HepG2 (cell line): Measurements from ENCODE around the gene TMEM141. TPM values are rescaled to one million over a fixed set of nuclear protein-coding genes. Genes with fewer than 3 reads are reported as not detected.

ENCODE experiments used
- BHLHE40 ChIP-seq: IDR thresholded peaks from 2 replicates; pipeline ENCODE4 v1.6.1; 2011; ENCODE audit warnings: low read length, improper control_type of control experiment
- FLYWCH1 ChIP-seq: sonication (generic); formaldehyde crosslinking; IDR thresholded peaks from 2 replicates; pipeline ENCODE4 v1.8.1; 2023; ENCODE audit warnings: mild to moderate bottlenecking, missing genetic modification reagents
- HNRNPUL1 ChIP-seq: fragments of 200-400 bp; formaldehyde crosslinking; IDR thresholded peaks from 2 replicates; pipeline ENCODE4 v1.6.1; 2017; ENCODE audit warnings: low read depth, mild to moderate bottlenecking, low read length, moderate library complexity
- KDM4B ChIP-seq: sonication (generic); formaldehyde crosslinking; IDR thresholded peaks from 2 replicates; pipeline ENCODE4 v1.4.0; 2020; ENCODE audit warnings: missing genetic modification reagents
- MED8 ChIP-seq: sonication (generic); formaldehyde crosslinking; IDR thresholded peaks from 2 replicates; pipeline ENCODE4 v1.8.1; 2023; ENCODE audit warnings: mild to moderate bottlenecking, missing genetic modification reagents; ENCODE audit not compliant: insufficient replicate concordance
- MIER3 ChIP-seq: IDR thresholded peaks from 2 replicates; pipeline ENCODE4 v1.6.1; 2016; ENCODE audit warnings: missing compliant biosample characterization, borderline replicate concordance
- PITX1 ChIP-seq: sonication (generic); formaldehyde crosslinking; IDR thresholded peaks from 2 replicates; pipeline ENCODE4 v1.5.1; 2020; ENCODE audit warnings: mild to moderate bottlenecking, missing genetic modification reagents
- PLRG1 ChIP-seq: fragments of 450-650 bp; conservative IDR thresholded peaks from 2 replicates; pipeline ENCODE4 v1.6.1; 2016
- PPARG ChIP-seq: conservative IDR thresholded peaks from 2 replicates; pipeline ENCODE4 v1.6.1; 2016; ENCODE audit warnings: missing biosample characterization, missing genetic modification reagents
- RAD21 ChIP-seq: fragments of 450-650 bp; formaldehyde crosslinking; IDR thresholded peaks from 2 replicates; pipeline ENCODE4 v1.5.0; 2020; ENCODE audit warnings: mild to moderate bottlenecking
- RFX5 ChIP-seq: IDR thresholded peaks from 2 replicates; pipeline ENCODE4 v1.6.1; 2011; ENCODE audit warnings: low read depth, low read length, improper control_type of control experiment
- RFXANK ChIP-seq: IDR thresholded peaks from 2 replicates; pipeline ENCODE4 v1.6.1; 2016
- SAFB2 ChIP-seq: sonication (generic); formaldehyde crosslinking; IDR thresholded peaks from 2 replicates; pipeline ENCODE4 v1.5.1; 2020; ENCODE audit warnings: missing genetic modification reagents, low read depth, mild to moderate bottlenecking, borderline replicate concordance
- SIX4 ChIP-seq: sonication (generic); formaldehyde crosslinking; IDR thresholded peaks from 2 replicates; pipeline ENCODE4 v1.4.0; 2020; ENCODE audit warnings: missing genetic modification reagents
- SMYD3 ChIP-seq: sonication (generic); formaldehyde crosslinking; IDR thresholded peaks from 2 replicates; pipeline ENCODE4 v1.8.1; 2023; ENCODE audit warnings: mild to moderate bottlenecking, missing genetic modification reagents
- SNRNP70 ChIP-seq: fragments of 200-400 bp; formaldehyde crosslinking; IDR thresholded peaks from 2 replicates; pipeline ENCODE4 v1.6.1; 2017; ENCODE audit warnings: mild to moderate bottlenecking, low read depth, low read length, moderate library complexity
- SP2 ChIP-seq: sonication (generic); formaldehyde crosslinking; IDR thresholded peaks from 2 replicates; pipeline ENCODE4 v1.5.1; 2020; ENCODE audit warnings: mild to moderate bottlenecking, missing genetic modification reagents
- SP5 ChIP-seq: IDR thresholded peaks from 2 replicates; pipeline ENCODE4 v1.6.1; 2016; ENCODE audit warnings: low read depth, borderline replicate concordance
- ZNF703 ChIP-seq: sonication (generic); formaldehyde crosslinking; IDR thresholded peaks from 2 replicates; pipeline ENCODE4 v1.5.1; 2020; ENCODE audit warnings: missing genetic modification reagents, mild to moderate bottlenecking, moderate library complexity, borderline replicate concordance
- ZNF776 ChIP-seq: sonication (generic); formaldehyde crosslinking; IDR thresholded peaks from 2 replicates; pipeline ENCODE4 v1.4.0; 2020; ENCODE audit warnings: mild to moderate bottlenecking, missing genetic modification reagents
- polyA plus RNA-seq, 8 experiments: library from polyadenylated mRNA; depleted of rRNA in 3 of 8; stranded (reverse) in 7 of 8; unstranded in 1 of 8; fragments of >200 nt; fragmentation: Illumina TruSeq in 4 of 8; extraction: Trizol in 4 of 8; gene quantifications; 2 replicates each; pipeline versions ENCODE4 v1.2.1 to v1.2.3, GENCODE V29; 2011 to 2016; ENCODE audit warnings: low read depth in 4 of 8, missing spikeins in 1 of 8, mixed read lengths in 1 of 8; ENCODE audit not compliant: insufficient read depth in 1 of 8
- total RNA-seq, 5 experiments: library from RNA; depleted of rRNA; stranded (reverse); fragments of >200 nt; fragmentation: Illumina TruSeq; extraction: Trizol; gene quantifications; 2 replicates each; pipeline ENCODE4 v1.2.3, GENCODE V29; 2016; ENCODE audit warnings: low read depth in 1 of 5
- TF ChIP-seq, protein P1 (sequence below): IDR thresholded peaks from 2 replicates; pipeline ENCODE4 v1.6.1; 2016; ENCODE audit warnings: low read depth, control low read depth
- TF ChIP-seq, protein P2 (sequence below): sonication (generic); formaldehyde crosslinking; IDR thresholded peaks from 2 replicates; pipeline ENCODE4 v1.8.0; 2022; ENCODE audit warnings: mild to moderate bottlenecking, missing genetic modification reagents, moderate library complexity
- TF ChIP-seq, protein P3 (sequence below), 2 experiments: sonication (generic) in 1 of 2; formaldehyde crosslinking in 1 of 2; IDR thresholded peaks; 2 replicates each; pipeline versions ENCODE4 v1.4.0 to v1.6.1; 2016 to 2020; ENCODE audit warnings: borderline replicate concordance in 1 of 2, low read depth in 1 of 2, mild to moderate bottlenecking in 1 of 2, missing genetic modification reagents in 1 of 2

Gene TMEM141
- total and polyA plus RNA-seq, 2 of the 13 experiments (the other 11 are each of a cell fraction or from before 2014, with no cell fraction given), result 81.0 to 202 TPM

DNA sequence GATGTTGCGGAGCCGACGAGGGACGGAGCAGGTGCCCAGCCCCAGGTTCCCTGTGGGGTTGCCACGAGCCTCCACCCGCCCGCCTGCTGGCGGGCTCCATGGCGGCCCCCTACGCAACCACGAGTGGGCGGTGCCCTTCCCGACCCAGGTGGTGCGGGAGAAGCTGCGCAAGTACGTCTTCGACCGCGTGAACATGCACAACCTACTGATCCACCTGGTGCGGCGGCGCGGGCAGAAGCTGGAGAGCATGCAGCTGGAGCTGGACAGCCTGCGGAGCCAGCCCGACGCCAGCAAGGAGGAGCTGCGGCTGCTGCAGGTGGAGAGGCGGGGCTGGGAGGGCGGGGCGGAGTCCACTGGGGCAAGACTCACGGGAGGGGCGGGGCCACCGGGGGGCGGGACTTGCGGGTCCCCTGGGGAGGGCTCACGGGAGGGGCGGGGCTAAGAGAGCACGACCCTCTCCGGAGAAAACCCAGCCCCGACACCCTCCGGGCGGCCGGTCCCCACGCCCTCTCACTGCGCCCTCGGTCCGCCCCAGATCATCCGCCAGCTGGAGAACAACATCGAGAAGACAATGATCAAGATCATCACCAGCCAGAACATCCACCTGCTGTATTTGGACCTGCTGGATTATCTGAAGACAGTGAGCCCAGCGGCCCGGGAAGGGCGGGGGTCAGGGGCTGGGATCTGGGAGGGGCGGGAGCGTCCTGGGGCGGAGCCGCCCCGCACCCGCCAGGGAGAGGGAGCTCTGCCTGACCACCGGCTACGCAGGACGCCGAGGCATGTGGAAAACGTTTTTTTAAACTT, 8.9 kb downstream of the TMEM141 start (continued):
- TF ChIP-seq KDM4B (CRISPR knock-in tag), result no peak
- TF ChIP-seq, protein P1, sequence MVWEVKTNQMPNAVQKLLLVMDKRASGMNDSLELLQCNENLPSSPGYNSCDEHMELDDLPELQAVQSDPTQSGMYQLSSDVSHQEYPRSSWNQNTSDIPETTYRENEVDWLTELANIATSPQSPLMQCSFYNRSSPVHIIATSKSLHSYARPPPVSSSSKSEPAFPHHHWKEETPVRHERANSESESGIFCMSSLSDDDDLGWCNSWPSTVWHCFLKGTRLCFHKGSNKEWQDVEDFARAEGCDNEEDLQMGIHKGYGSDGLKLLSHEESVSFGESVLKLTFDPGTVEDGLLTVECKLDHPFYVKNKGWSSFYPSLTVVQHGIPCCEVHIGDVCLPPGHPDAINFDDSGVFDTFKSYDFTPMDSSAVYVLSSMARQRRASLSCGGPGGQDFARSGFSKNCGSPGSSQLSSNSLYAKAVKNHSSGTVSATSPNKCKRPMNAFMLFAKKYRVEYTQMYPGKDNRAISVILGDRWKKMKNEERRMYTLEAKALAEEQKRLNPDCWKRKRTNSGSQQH (CRISPR knock-in tag), result 0 out of 2 replicates have a peak, but pooled peaks have one; percentile 40
- TF ChIP-seq, protein P2, sequence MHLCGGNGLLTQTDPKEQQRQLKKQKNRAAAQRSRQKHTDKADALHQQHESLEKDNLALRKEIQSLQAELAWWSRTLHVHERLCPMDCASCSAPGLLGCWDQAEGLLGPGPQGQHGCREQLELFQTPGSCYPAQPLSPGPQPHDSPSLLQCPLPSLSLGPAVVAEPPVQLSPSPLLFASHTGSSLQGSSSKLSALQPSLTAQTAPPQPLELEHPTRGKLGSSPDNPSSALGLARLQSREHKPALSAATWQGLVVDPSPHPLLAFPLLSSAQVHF, result no peak; the same call in 1 of the 2 replicates
- no peak; the same call in 1 of the 2 replicates for TF ChIP-seq SAFB2
- TF ChIP-seq PPARG, result no peak
- no peak for TF ChIP-seq SNRNP70
- no peak for TF ChIP-seq HNRNPUL1
- TF ChIP-seq MIER3, result no peak
- TF ChIP-seq PITX1 (CRISPR knock-in tag), result no peak
- TF ChIP-seq SP2, result no peak; the same call in 1 of the 2 replicates
- no peak; the same call in 1 of the 2 replicates for TF ChIP-seq FLYWCH1 (CRISPR knock-in tag)
- TF ChIP-seq ZNF776 (CRISPR knock-in tag), result no peak
- TF ChIP-seq RFX5, result no peak; the same call in 1 of the 2 replicates
- TF ChIP-seq MED8, result no peak
- TF ChIP-seq ZNF703 (CRISPR knock-in tag), result 0 out of 2 replicates have a peak, but pooled peaks have one; percentile 9
- TF ChIP-seq RAD21, result no peak; the same call in 1 of the 2 replicates
- no peak for TF ChIP-seq SMYD3 (CRISPR knock-in tag)
- no peak for TF ChIP-seq SIX4
- no peak for TF ChIP-seq PLRG1
- TF ChIP-seq RFXANK (CRISPR knock-in tag), result no peak
- TF ChIP-seq BHLHE40, result no peak
- TF ChIP-seq, protein P3, sequence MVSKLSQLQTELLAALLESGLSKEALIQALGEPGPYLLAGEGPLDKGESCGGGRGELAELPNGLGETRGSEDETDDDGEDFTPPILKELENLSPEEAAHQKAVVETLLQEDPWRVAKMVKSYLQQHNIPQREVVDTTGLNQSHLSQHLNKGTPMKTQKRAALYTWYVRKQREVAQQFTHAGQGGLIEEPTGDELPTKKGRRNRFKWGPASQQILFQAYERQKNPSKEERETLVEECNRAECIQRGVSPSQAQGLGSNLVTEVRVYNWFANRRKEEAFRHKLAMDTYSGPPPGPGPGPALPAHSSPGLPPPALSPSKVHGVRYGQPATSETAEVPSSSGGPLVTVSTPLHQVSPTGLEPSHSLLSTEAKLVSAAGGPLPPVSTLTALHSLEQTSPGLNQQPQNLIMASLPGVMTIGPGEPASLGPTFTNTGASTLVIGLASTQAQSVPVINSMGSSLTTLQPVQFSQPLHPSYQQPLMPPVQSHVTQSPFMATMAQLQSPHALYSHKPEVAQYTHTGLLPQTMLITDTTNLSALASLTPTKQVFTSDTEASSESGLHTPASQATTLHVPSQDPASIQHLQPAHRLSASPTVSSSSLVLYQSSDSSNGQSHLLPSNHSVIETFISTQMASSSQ (IDR thresholded peaks at IDR 0.05; ENCODE audit: low read depth), result no peak
- TF ChIP-seq, protein P3 (CRISPR knock-in tag; IDR thresholded peaks at IDR 0.05; ENCODE audit: borderline replicate concordance), result no peak
- peak; percentile 31 for TF ChIP-seq SP5 (CRISPR knock-in tag)
